Mucosa of descending colon (tissue), 3 donors: ENCODE results near the gene CABLES2. TPM values are rescaled to one million over a fixed set of nuclear protein-coding genes. Genes with fewer than 3 reads are reported as not detected.

Experiments
- ATAC-seq: fragments of 200-7000 bp; cut with Tn5 transposase; one replicate; pipeline ENCODE4 v1.9.1; 2020; ENCODE audit warnings: mild to moderate bottlenecking, moderate library complexity
- DNase-seq, 3 donors: peaks; one replicate each; pipeline ENCODE4 v3.0.0-alpha.2; 2020
- H3K36me3 ChIP-seq: fragments of 200-600 bp; one replicate; pipeline ENCODE4 v1.8.0; 2021; ENCODE audit warnings: low read depth, mild to moderate bottlenecking
- H3K4me1 ChIP-seq: fragments of 200-600 bp; one replicate; pipeline ENCODE4 v1.8.0; 2021; ENCODE audit warnings: low read depth, mild to moderate bottlenecking
- H3K4me3 ChIP-seq: fragments of 200-600 bp; one replicate; pipeline ENCODE4 v1.8.0; 2021; ENCODE audit warnings: mild to moderate bottlenecking
- H3K9me3 ChIP-seq: fragments of 200-600 bp; one replicate; pipeline ENCODE4 v1.8.0; 2021; ENCODE audit warnings: mild to moderate bottlenecking
- CTCF ChIP-seq: fragments of 200-600 bp; IDR thresholded peaks from one replicate; pipeline ENCODE4 v1.8.0; 2022; ENCODE audit warnings: antibody characterized with exemption, mild to moderate bottlenecking
- intact Hi-C, 2 donors: fragments of 100-400 bp; cut with DNase I in 1 of 2; cut with micrococcal nuclease in 1 of 2; formaldehyde crosslinking; loops; one replicate each; pipeline versions ENCODE4 v1.11.0 to v1.11.1; 2022; cut with DNase I, micrococcal nuclease
- total RNA-seq, 3 donors: library from RNA; stranded (reverse); fragmentation: NEBNext Ultra II Directional in 2 of 3; extraction: Animal tissue kit (Norgen Biotek cat#: 25700) in 2 of 3; gene quantifications; one replicate each; pipeline versions ENCODE4 v1.2.1 to v1.2.4, GENCODE V29; 2021 to 2023
- donor health status: DM: no; HTN: no; CAD: no; lungs with moderate emphysema.
- donor health status: DM: no; HTN: no; CAD: no.
- donor health status: DM: no; HTN: yes; CAD: no.

Gene CABLES2
- total RNA-seq, 3 donors from 2014 or later = 5.4 to 9.3 (median 6.6) TPM

- H3K4me3 ChIP-seq = no peak overlapping the region
- DNase-seq (no peak), ATAC-seq (no peak)
- no peaks in the 10 kb centered on the region for H3K9me3 ChIP-seq
- peaks cover 20% of the 10 kb centered on the region for H3K4me1 ChIP-seq
- TF ChIP-seq CTCF = no peak
- intact Hi-C loops = no loop called here
- H3K36me3 ChIP-seq = no peaks in the 10 kb centered on the region
These were observed 18.4 kb upstream of the CABLES2 start for GRCh38 chr20:62425281-62426058.

DNA sequence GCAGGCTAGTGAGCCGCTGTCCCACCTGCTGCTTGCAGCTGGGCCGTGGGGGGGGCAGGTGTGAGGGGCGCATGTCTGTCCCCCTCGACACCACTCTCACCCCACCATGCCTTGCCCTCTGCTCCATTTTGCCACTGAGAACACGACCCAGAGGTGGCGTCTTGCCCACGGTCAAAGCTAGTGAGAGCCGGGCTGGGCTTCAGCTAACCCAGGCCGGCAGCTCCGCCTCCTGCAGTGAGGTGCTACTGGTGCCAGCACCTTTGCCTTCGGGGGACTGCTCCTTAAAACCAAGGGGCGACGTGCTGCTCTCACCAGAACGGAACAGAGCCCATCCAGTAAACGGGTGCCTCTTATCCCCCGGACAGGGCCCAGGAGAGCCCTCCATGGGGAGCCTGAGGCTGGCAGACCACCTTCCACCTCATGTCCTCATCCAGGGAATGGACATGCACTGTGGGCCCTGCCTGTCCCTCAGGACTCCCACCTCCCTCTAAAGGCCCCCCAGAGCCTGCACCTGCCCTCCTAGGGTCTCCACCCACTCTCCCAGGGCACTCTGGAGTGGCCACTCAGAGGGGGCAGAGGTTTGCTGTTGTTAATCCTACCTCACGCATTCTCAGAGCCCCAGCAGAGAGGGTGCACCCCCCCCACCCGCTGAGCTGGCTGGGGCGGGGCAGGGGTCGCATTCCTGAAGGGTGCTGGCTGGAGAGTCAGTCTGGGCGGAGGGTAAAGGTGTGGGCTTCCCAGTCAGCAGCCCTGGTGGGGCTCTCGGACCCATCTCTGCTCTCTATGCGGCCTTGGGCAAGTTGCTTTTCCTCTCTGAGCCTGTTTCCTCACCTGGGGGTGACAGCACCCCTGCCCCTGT, 17.4 kb upstream of the CABLES2 start:
- peaks cover 17% of the 10 kb centered on the region for H3K4me1 ChIP-seq
- no peaks in the 10 kb centered on the region for H3K9me3 ChIP-seq
- no peak for DNase-seq
- H3K36me3 ChIP-seq = no peaks in the 10 kb centered on the region
- TF ChIP-seq CTCF = no peak
- H3K4me3 ChIP-seq = no peak overlapping the region
- ATAC-seq = no peak
- intact Hi-C loops = no loop called here

DNA sequence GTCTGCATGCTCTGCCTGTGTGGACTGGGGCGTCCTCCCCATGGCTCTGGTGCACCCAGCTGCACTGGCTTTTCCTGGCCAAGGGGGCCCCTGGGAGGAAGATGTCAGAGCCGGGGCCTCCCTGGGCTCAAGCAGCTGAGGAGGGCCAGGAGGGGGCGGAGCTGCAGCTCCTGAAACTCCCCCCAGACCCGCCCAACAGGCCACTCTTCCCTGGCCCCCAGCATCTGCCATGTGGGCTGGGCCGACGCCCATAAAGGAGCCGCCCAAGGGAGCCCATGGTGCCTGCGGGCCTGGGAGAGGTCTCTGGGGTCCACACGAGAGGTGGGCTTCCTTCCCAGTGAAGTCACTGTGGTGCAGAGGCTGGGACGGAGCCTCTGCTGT, 16.2 kb upstream of the CABLES2 start:
- Histone ChIP-seq H3K4me3 (no peak overlapping the region), H3K4me1 (peaks cover 14% of the 10 kb centered on the region), H3K36me3 (no peaks in the 10 kb centered on the region), H3K9me3 (no peaks in the 10 kb centered on the region)
- DNase-seq (no peak), ATAC-seq (no peak)
- intact Hi-C loops = no loop called here
- TF ChIP-seq CTCF = no peak

GRCh38 chr20:62422636-62423325, 15.7 kb upstream of the CABLES2 start:
- H3K9me3 ChIP-seq = no peaks in the 10 kb centered on the region
- ATAC-seq = no peak
- intact Hi-C loops = no loop called here
- no peak overlapping the region for H3K4me3 ChIP-seq
- H3K4me1 ChIP-seq = peaks cover 9% of the 10 kb centered on the region
- TF ChIP-seq CTCF = no peak
- no peaks in the 10 kb centered on the region for H3K36me3 ChIP-seq
- DNase-seq = no peak

GRCh38 chr20:62421716-62421990, 14.6 kb upstream of the CABLES2 start:
- H3K4me3 ChIP-seq = no peak overlapping the region
- no peaks in the 10 kb centered on the region for H3K9me3 ChIP-seq
- no peak for ATAC-seq
- TF ChIP-seq CTCF = no peak
- peaks cover 1% of the 10 kb centered on the region for H3K4me1 ChIP-seq
- intact Hi-C loops = no loop called here
- H3K36me3 ChIP-seq = no peaks in the 10 kb centered on the region
- DNase-seq = no peak
